Ovary (tissue), 3 donors: ENCODE measurements around the gene IGFBP3.

ENCODE experiments used
- CTCF ChIP-seq, 3 donors: fragments of 450-650 bp in 2 of 3; fragments of 200-600 bp in 1 of 3; IDR thresholded peaks; one replicate each; pipeline versions ENCODE4 v1.5.1 to v1.8.0; 2016 to 2022; ENCODE audit warnings: antibody characterized with exemption in 3 of 3, mild to moderate bottlenecking in 1 of 3
- EP300 ChIP-seq: sonication (generic); formaldehyde crosslinking; IDR thresholded peaks from one replicate; pipeline ENCODE4 v1.6.1; 2017; ENCODE audit warnings: antibody characterized with exemption
- POLR2A ChIP-seq: fragments of 450-650 bp; IDR thresholded peaks from one replicate; pipeline ENCODE4 v1.6.1; 2017; ENCODE audit warnings: antibody characterized with exemption, mild to moderate bottlenecking, moderate library complexity
- donor health status: DM: no; HTN: no; CAD: no.

GRCh38 chr7:45939574-45939973, 18.5 kb upstream of the IGFBP3 start:
- no peak for TF ChIP-seq CTCF (IDR thresholded peaks at IDR 0.05)
- no peak for TF ChIP-seq POLR2A
- no peak for TF ChIP-seq EP300
